Measurements from ENCODE around the gene ALKBH7.
"Not testable (repeated sequence)": the region's sequence is repeated elsewhere in the genome, so short reads cannot be mapped to it uniquely, and the experiment has no call there.

The ALKBH7 gene

DNA sequence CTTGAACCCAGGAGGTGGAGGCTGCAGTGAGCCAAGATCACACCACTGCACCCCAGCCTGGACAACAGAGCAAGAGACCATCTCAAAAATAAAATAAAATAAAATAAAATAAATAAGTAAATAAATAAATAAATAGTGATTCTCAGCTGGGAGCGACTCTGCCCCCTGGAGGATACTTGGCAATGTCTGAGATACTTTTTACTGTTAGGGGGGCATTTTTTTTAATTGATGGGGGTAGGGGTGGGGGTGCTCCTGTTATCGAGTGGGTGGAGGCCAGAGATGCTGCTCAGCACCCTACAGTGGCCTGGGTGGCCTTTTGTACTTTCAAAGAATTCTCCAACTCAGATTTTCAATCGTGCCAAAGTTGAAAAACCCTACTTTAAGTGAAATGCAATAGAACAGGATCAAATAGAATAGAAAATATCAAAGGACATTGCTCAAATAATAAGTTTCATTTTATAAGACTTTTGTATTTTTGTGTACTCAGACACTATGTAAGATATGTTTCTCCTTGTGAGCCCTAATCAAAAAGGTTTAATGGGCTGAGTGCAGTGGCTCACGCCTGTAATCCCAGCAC is 18.4 kb upstream of the ALKBH7 start:
- H3K4me3 ChIP-seq (replicated peaks; ENCODE audit: low read depth, low read length), result no peak overlapping the region
- DNase-seq (ENCODE audit: extremely low read depth, insufficient read length), result no peak
- TF ChIP-seq, protein P1, sequence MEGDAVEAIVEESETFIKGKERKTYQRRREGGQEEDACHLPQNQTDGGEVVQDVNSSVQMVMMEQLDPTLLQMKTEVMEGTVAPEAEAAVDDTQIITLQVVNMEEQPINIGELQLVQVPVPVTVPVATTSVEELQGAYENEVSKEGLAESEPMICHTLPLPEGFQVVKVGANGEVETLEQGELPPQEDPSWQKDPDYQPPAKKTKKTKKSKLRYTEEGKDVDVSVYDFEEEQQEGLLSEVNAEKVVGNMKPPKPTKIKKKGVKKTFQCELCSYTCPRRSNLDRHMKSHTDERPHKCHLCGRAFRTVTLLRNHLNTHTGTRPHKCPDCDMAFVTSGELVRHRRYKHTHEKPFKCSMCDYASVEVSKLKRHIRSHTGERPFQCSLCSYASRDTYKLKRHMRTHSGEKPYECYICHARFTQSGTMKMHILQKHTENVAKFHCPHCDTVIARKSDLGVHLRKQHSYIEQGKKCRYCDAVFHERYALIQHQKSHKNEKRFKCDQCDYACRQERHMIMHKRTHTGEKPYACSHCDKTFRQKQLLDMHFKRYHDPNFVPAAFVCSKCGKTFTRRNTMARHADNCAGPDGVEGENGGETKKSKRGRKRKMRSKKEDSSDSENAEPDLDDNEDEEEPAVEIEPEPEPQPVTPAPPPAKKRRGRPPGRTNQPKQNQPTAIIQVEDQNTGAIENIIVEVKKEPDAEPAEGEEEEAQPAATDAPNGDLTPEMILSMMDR (IDR thresholded peaks at IDR 0.05; ENCODE audit: insufficient read depth, low read length, poor library complexity, severe bottlenecking), result peak; percentile 36
- no peaks in the 10 kb centered on the region for H3K36me3 ChIP-seq (ENCODE audit: control insufficient read depth, insufficient read depth, low read length)
- H3K27me3 ChIP-seq (replicated peaks; ENCODE audit: control insufficient read depth, insufficient read depth, low read length), result no peaks in the 10 kb centered on the region

DNA sequence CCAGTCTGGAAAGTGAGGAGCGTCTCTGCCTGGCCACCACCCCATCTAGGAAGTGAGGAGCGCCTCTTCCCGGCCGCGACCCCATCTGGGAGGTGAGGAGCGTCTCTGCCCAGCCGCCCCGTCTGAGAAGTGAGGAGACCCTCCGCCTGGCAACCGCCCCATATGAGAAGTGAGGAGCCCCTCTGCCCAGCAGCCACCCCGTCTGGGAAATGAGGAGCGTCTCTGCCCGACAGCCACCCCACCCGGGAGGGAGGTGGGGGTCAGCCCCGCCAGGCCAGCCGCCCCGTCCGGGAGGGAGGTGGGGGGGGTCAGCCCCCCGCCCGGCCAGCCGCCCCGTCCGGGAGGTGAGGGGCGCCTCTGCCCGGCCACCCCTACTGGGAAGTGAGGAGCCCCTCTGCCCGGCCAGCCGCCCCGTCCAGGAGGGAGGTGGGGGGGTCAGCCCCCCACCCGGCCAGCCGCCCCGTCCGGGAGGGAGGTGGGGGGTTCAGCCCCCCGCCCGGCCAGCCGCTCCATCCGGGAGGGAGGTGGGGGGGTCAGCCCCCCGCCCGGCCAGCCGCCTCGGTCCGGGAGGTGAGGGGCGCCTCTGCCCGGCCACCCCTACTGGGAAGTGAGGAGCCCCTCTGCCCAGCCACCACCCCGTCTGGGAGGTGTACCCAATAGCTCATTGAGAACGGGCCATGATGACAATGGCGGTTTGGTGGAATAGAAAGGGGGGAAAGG is 17.1 kb upstream of the ALKBH7 start:
- not testable (repeated sequence) for DNase-seq (ENCODE audit: extremely low read depth, insufficient read length); H3K4me3 ChIP-seq (replicated peaks; ENCODE audit: low read depth, low read length); H3K27me3 ChIP-seq (replicated peaks; ENCODE audit: control insufficient read depth, insufficient read depth, low read length); H3K36me3 ChIP-seq (ENCODE audit: control insufficient read depth, insufficient read depth, low read length)

DNA sequence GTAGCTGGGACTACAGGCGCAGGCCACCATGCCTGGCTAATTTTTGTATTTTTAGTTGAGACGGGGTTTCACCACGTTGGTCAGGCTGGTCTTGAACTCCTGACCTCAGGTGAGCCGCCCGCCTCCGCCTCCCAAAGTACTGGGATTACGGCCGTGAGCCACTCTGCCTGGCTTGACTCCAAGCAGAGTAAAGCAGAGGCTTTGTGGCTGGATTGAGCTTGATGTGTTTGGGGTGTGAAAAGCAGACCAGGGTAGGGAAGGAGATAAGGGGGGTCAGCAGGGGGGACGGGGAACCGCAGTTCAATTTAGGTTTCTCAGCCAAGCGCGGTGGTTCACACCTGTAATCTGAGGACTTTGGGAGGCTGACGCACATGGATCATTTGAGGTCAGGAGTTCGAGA is 15.4 kb upstream of the ALKBH7 start:
- H3K27me3 ChIP-seq (replicated peaks; ENCODE audit: control insufficient read depth, insufficient read depth, low read length), result no peaks in the 10 kb centered on the region
- H3K36me3 ChIP-seq (ENCODE audit: control insufficient read depth, insufficient read depth, low read length), result no peaks in the 10 kb centered on the region
- H3K4me3 ChIP-seq (replicated peaks; ENCODE audit: low read depth, low read length), result no peak overlapping the region
- no peak for DNase-seq (ENCODE audit: extremely low read depth, insufficient read length)
- TF ChIP-seq, protein P1 (IDR thresholded peaks at IDR 0.05; ENCODE audit: insufficient read depth, low read length, poor library complexity, severe bottlenecking), result no peak

DNA sequence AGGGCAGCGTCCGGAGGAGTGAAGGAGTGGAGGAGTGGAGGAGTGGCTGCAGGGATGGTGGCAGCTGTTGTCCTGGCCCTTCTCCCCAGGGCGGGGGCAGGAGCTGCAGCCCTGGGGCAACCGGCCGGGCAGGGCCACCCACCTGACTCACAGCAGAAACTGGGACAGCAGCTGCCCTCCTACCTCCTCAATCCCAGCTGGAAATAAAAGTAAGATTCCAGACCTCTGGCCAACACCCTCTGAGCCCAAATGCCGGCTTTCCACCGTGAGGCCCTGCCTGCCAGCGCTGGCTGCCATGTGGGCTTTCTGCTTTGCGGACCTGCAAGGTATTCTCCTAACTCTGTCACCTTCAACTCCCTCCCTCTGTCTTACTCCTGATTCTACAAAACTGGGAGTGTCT is 14.6 kb upstream of the ALKBH7 start:
- Histone ChIP-seq H3K4me3 (replicated peaks; ENCODE audit: low read depth, low read length) (no peak overlapping the region), H3K27me3 (replicated peaks; ENCODE audit: control insufficient read depth, insufficient read depth, low read length) (no peaks in the 10 kb centered on the region), H3K36me3 (ENCODE audit: control insufficient read depth, insufficient read depth, low read length) (no peaks in the 10 kb centered on the region)
- DNase-seq (ENCODE audit: extremely low read depth, insufficient read length), result no peak
- TF ChIP-seq, protein P1 (IDR thresholded peaks at IDR 0.05; ENCODE audit: insufficient read depth, low read length, poor library complexity, severe bottlenecking), result no peak

DNA sequence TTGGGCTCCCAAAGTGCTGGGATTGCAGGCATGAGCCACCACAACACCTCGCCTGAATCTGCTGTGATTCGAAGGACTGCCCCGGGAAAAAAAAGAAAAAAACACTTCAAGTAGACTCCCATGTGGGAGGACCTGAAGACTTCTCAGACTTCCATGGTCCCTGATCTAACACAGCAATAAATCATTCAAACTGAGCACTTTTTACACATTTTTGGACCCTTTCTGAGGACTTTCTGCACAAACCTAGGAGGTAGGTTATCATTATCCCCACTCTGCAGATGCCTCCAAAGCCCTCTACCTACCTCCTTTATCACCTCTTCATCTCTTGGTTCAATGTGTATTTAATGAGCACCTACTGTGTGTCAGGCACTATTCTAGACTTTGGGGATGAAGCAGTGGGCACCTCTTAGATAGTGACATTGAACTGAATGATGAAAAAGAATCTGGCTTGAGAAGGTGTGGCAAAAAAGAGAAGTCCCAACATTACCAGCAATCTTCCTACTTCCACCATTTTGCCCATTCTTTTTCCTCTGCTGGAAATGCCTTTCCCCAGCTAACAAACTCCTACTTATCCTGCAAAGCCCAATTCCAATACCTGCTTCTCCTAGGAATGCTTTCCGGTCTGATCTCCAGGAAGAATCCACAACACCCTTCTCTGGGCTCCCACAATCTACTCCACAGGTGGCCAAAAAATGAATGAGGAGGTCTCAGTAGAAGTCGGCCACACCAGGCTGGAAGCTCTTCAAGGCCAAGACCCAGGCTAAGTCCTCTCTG is 12.8 kb upstream of the ALKBH7 start:
- no peaks in the 10 kb centered on the region; the same call in 1 of the 2 replicates for H3K36me3 ChIP-seq (ENCODE audit: control insufficient read depth, insufficient read depth, low read length)
- TF ChIP-seq, protein P1 (IDR thresholded peaks at IDR 0.05; ENCODE audit: insufficient read depth, low read length, poor library complexity, severe bottlenecking), result no peak
- H3K27me3 ChIP-seq (replicated peaks; ENCODE audit: control insufficient read depth, insufficient read depth, low read length), result no peaks in the 10 kb centered on the region
- DNase-seq (ENCODE audit: extremely low read depth, insufficient read length), result no peak
- H3K4me3 ChIP-seq (replicated peaks; ENCODE audit: low read depth, low read length), result no peak overlapping the region

DNA sequence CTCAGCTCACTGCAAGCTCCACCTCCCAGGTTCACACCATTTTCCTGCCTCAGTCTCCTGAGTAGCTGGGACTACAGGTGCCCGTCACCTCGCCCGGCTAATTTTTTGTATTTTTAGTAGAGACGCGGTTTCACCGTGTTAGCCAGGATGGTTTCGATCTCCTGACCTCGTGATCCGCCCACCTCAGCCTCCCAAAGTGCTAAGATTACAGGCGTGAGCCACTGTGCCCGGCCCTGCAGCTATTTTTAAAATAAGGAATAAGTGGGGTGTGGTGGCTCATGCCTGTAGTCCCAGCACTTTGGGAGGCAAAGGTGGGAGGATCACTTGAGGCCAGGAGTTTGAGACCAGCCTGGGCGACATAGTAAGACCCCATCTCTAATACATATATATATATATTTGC is 12.1 kb upstream of the ALKBH7 start:
- H3K4me3 ChIP-seq (replicated peaks; ENCODE audit: low read depth, low read length); H3K36me3 ChIP-seq (ENCODE audit: control insufficient read depth, insufficient read depth, low read length); DNase-seq (ENCODE audit: extremely low read depth, insufficient read length); H3K27me3 ChIP-seq (replicated peaks; ENCODE audit: control insufficient read depth, insufficient read depth, low read length): not testable (repeated sequence)

DNA sequence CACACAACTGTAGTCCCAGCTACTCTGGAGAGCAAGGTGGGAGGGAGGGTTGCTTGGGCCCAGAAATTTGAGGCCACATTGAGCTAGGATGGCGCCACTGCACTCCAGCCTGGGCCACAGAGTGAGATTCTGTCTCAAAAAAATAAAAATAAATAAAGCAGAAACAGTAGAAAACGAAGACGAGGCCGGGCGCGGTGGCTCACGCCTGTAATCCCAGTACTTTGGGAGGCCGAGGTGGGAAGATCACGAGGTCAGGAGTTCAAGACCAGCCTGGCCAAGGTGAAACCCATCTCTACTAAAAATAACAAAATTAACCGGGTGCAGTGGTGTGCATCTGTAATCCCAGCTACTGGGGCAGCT is 11.8 kb upstream of the ALKBH7 start:
- H3K27me3 ChIP-seq (replicated peaks; ENCODE audit: control insufficient read depth, insufficient read depth, low read length); H3K36me3 ChIP-seq (ENCODE audit: control insufficient read depth, insufficient read depth, low read length); DNase-seq (ENCODE audit: extremely low read depth, insufficient read length): not testable (repeated sequence)
- peak overlapping the region; percentile 47 for H3K4me3 ChIP-seq (replicated peaks; ENCODE audit: low read depth, low read length)

Data from GM06990 (cell line).